HS-27A (cell line): ENCODE measurements around the gene LRRC4C.
"Not testable (repeated sequence)": the region's sequence is repeated elsewhere in the genome, so short reads cannot be mapped to it uniquely, and the experiment has no call there.

Source experiments
- DNase-seq: peaks from one replicate; pipeline ENCODE4 v3.0.0-alpha.2; 2012; ENCODE audit warnings: low read depth, missing footprints

Gene LRRC4C

GRCh38 chr11:40688369-40688768 is 771.1 kb downstream of the LRRC4C start:
- no peak for DNase-seq

- DNase-seq: no peak
These were observed 772.7 kb downstream of the LRRC4C start for GRCh38 chr11:40686765-40687164.

GRCh38 chr11:40683010-40683409 is 776.4 kb downstream of the LRRC4C start:
- DNase-seq: no peak

GRCh38 chr11:40679276-40679675 is 780.2 kb downstream of the LRRC4C start:
- no peak for DNase-seq

GRCh38 chr11:40647295-40647694 is 812.2 kb downstream of the LRRC4C start:
- no peak for DNase-seq

GRCh38 chr11:40642284-40642683 is 817.2 kb downstream of the LRRC4C start:
- no peak for DNase-seq

- no peak for DNase-seq
These were observed 839.8 kb downstream of the LRRC4C start for GRCh38 chr11:40619654-40620053.

GRCh38 chr11:40606800-40607199 is 852.7 kb downstream of the LRRC4C start:
- no peak for DNase-seq

- no peak for DNase-seq
These were observed 856.4 kb downstream of the LRRC4C start for GRCh38 chr11:40602866-40603552.

- no peak for DNase-seq
These were observed 861.8 kb downstream of the LRRC4C start for GRCh38 chr11:40597546-40598113.

- no peak for DNase-seq
These were observed 886.1 kb downstream of the LRRC4C start for GRCh38 chr11:40573254-40573891.

- DNase-seq: no peak
These were observed 889.4 kb downstream of the LRRC4C start for GRCh38 chr11:40569947-40570531.

- DNase-seq: no peak
These were observed 892.1 kb downstream of the LRRC4C start for GRCh38 chr11:40567392-40567791.

- DNase-seq: no peak
These were observed 915.3 kb downstream of the LRRC4C start for GRCh38 chr11:40544162-40544561.

- no peak for DNase-seq
These were observed 916.6 kb downstream of the LRRC4C start for GRCh38 chr11:40542821-40543220.

- no peak for DNase-seq
These were observed 921.7 kb downstream of the LRRC4C start for GRCh38 chr11:40537734-40538133.

- not testable (repeated sequence) for DNase-seq
These were observed 937.4 kb downstream of the LRRC4C start for GRCh38 chr11:40522080-40522479.

GRCh38 chr11:40517122-40517521 is 942.3 kb downstream of the LRRC4C start:
- DNase-seq: no peak

- DNase-seq: no peak
These were observed 945.3 kb downstream of the LRRC4C start for GRCh38 chr11:40514124-40514523.

- DNase-seq: no peak
These were observed 946.2 kb downstream of the LRRC4C start for GRCh38 chr11:40513281-40513680.

GRCh38 chr11:40508303-40508702 is 951.1 kb downstream of the LRRC4C start:
- DNase-seq: no peak

GRCh38 chr11:40506226-40506625 is 953.2 kb downstream of the LRRC4C start:
- DNase-seq: no peak

GRCh38 chr11:40491341-40491740 is 968.1 kb downstream of the LRRC4C start:
- DNase-seq: no peak
